Keratinocyte (primary cell): ENCODE measurements around the gene ARSI. TPM values are rescaled to one million over a fixed set of nuclear protein-coding genes. Genes with fewer than 3 reads are reported as not detected.

Experiments
- DNase-seq: peaks from one replicate; pipeline ENCODE4 v3.0.0-alpha.2; 2011; ENCODE audit warnings: low read depth, missing footprints, low spot score
- FAIRE-seq: peaks from 2 replicates; lab custom pipeline; 2011; peaks lifted over from hg19 to GRCh38; lab: Jason Lieb, UNC
- H2AFZ ChIP-seq: 2 replicates; pipeline ENCODE4 v1.6.0; 2012; ENCODE audit warnings: low read length, control low read depth, inconsistent platforms; ENCODE audit not compliant: control insufficient read depth
- H3K27ac ChIP-seq: 2 replicates; pipeline ENCODE4 v1.5.1; 2011; ENCODE audit warnings: low read length; ENCODE audit not compliant: control insufficient read depth, insufficient read depth
- H3K27me3 ChIP-seq: 3 replicates; pipeline ENCODE4 v1.6.0; 2011; ENCODE audit warnings: low read length; ENCODE audit not compliant: control insufficient read depth, insufficient read depth; ENCODE audit errors: extremely low read depth
- H3K36me3 ChIP-seq, 2 experiments: 2 replicates in 1 of 2; 3 replicates in 1 of 2; pipeline ENCODE4 v1.5.1; 2011; ENCODE audit warnings: low read length in 2 of 2, mild to moderate bottlenecking in 1 of 2; ENCODE audit not compliant: control insufficient read depth in 2 of 2, insufficient read depth in 2 of 2; ENCODE audit errors: extremely low read depth in 1 of 2
- H3K4me1 ChIP-seq: 3 replicates; pipeline ENCODE4 v1.5.1; 2011; ENCODE audit warnings: low read length; ENCODE audit not compliant: control insufficient read depth, insufficient read depth; ENCODE audit errors: extremely low read depth
- H3K4me2 ChIP-seq: 3 replicates; pipeline ENCODE4 v1.6.0; 2011; ENCODE audit warnings: low read depth, low read length; ENCODE audit not compliant: control insufficient read depth, insufficient read depth; ENCODE audit errors: extremely low read depth
- H3K4me3 ChIP-seq, 3 experiments: fragments of 200-600 bp in 1 of 3; sonication (generic) in 1 of 3; 2 replicates in 2 of 3; 3 replicates in 1 of 3; pipeline ENCODE4 v1.5.1; 2011 to 2016; ENCODE audit warnings: low read length in 3 of 3, mild to moderate bottlenecking in 3 of 3, control low read depth in 2 of 3, inconsistent platforms in 1 of 3, low read depth in 1 of 3, mixed read lengths in 1 of 3, mixed run types in 1 of 3, moderate library complexity in 1 of 3; ENCODE audit not compliant: control insufficient read depth in 2 of 3, insufficient read depth in 2 of 3; ENCODE audit errors: extremely low read depth in 1 of 3
- H3K79me2 ChIP-seq: 2 replicates; pipeline ENCODE4 v1.6.0; 2012; ENCODE audit warnings: low read length; ENCODE audit not compliant: control insufficient read depth, insufficient read depth
- H3K9ac ChIP-seq: 3 replicates; pipeline ENCODE4 v1.6.0; 2011; ENCODE audit warnings: low read length; ENCODE audit not compliant: control insufficient read depth, insufficient read depth; ENCODE audit errors: extremely low read depth
- H3K9me1 ChIP-seq: 3 replicates; pipeline ENCODE4 v1.6.0; 2011; ENCODE audit warnings: low read length; ENCODE audit not compliant: control insufficient read depth, insufficient read depth; ENCODE audit errors: extremely low read depth
- H3K9me3 ChIP-seq: 2 replicates; pipeline ENCODE4 v1.5.1; 2012; ENCODE audit warnings: low read depth, low read length; ENCODE audit not compliant: control insufficient read depth
- H4K20me1 ChIP-seq: 3 replicates; pipeline ENCODE4 v1.6.0; 2011; ENCODE audit warnings: low read length; ENCODE audit not compliant: control insufficient read depth, insufficient read depth; ENCODE audit errors: extremely low read depth
- CTCF ChIP-seq, 3 experiments: IDR thresholded peaks in 1 of 3; conservative IDR thresholded peaks in 1 of 3; optimal IDR thresholded peaks in 1 of 3; 2 replicates in 2 of 3; 3 replicates in 1 of 3; pipeline versions ENCODE3 to v1.5.1; 2011; ENCODE audit warnings: low read length in 3 of 3, mild to moderate bottlenecking in 3 of 3, moderate library complexity in 2 of 3, control low read depth in 1 of 3, inconsistent platforms in 1 of 3; ENCODE audit not compliant: insufficient read depth in 2 of 3; ENCODE audit errors: extremely low read depth in 1 of 3
- EZH2 ChIP-seq: IDR thresholded peaks from one replicate; pipeline ENCODE4 v1.6.1; 2012; ENCODE audit warnings: inconsistent platforms, mild to moderate bottlenecking, low read length, moderate library complexity
- dilution Hi-C: fragments of 300-500 bp; cut with MboI; formaldehyde crosslinking; loops from one replicate; pipeline ENCODE4 v1.7.0; 2020; ENCODE audit warnings: low sequenced_read_pairs; ENCODE audit not compliant: extremely low pct_ligation_motif_present
- polyA plus RNA-seq, 5 experiments: library from polyadenylated mRNA; depleted of rRNA in 3 of 5; stranded (reverse) in 3 of 5; stranded (forward) in 1 of 5; unstranded in 1 of 5; fragments of >200 nt; gene quantifications; 1 replicate in 1 of 5; 2 replicates in 3 of 5; 3 replicates in 1 of 5; pipeline versions ENCODE4 v1.2.1 to v1.2.3, GENCODE V29; 2011 to 2012; ENCODE audit warnings: missing spikeins in 2 of 5, low read depth in 1 of 5, low replicate concordance in 1 of 5

Gene ARSI
- polyA plus RNA-seq, 1 donor (not counting 4 experiments of a cell fraction or from before 2014, with no cell fraction given) = 1.7 TPM

- H4K20me1 ChIP-seq = no peaks in the 10 kb centered on the region
- peaks cover 10% of the 10 kb centered on the region for H3K27me3 ChIP-seq
- dilution Hi-C loops = no loop called here
- FAIRE-seq (no peak), DNase-seq (no peak)
- no peak overlapping the region for H2AFZ ChIP-seq
- H3K9me3 ChIP-seq = no peaks in the 10 kb centered on the region
- no peaks in the 10 kb centered on the region for H3K36me3 ChIP-seq
- no peaks in the 10 kb centered on the region for H3K9me1 ChIP-seq
- no peak overlapping the region for H3K4me2 ChIP-seq
- H3K4me3 ChIP-seq = no peak overlapping the region
- H3K9ac ChIP-seq = no peak overlapping the region
- H3K4me1 ChIP-seq = peaks cover 4% of the 10 kb centered on the region
- no peak for TF ChIP-seq CTCF (optimal IDR thresholded peaks at IDR 0.05 in 1 of 3, IDR thresholded peaks at IDR 0.05 in 1 of 3, conservative IDR thresholded peaks at IDR 0.05 in 1 of 3; ENCODE audit: extremely low read depth in 1 of 3, insufficient read depth in 2 of 3, low read length in 3 of 3)
- no peak for TF ChIP-seq EZH2
- H3K27ac ChIP-seq = no peak overlapping the region
- no peaks in the 10 kb centered on the region for H3K79me2 ChIP-seq
Observed at GRCh38 chr5:150278046-150278730, 24.5 kb downstream of the ARSI start.

- no peaks in the 10 kb centered on the region for H4K20me1 ChIP-seq
- dilution Hi-C loops = no loop called here
- H3K79me2 ChIP-seq = no peaks in the 10 kb centered on the region
- TF ChIP-seq CTCF (optimal IDR thresholded peaks at IDR 0.05 in 1 of 3, IDR thresholded peaks at IDR 0.05 in 1 of 3, conservative IDR thresholded peaks at IDR 0.05 in 1 of 3; ENCODE audit: extremely low read depth in 1 of 3, insufficient read depth in 2 of 3, low read length in 3 of 3) (no peak), EZH2 (no peak)
- H3K27ac ChIP-seq = no peak overlapping the region
- no peak overlapping the region for H3K4me3 ChIP-seq
- H3K9me3 ChIP-seq = no peaks in the 10 kb centered on the region
- no peak for FAIRE-seq
- peaks cover 6% of the 10 kb centered on the region for H3K4me1 ChIP-seq
- no peak overlapping the region for H3K4me2 ChIP-seq
- H3K9me1 ChIP-seq = no peaks in the 10 kb centered on the region
- no peaks in the 10 kb centered on the region for H3K36me3 ChIP-seq
- peaks cover 3% of the 10 kb centered on the region for H3K27me3 ChIP-seq
- H2AFZ ChIP-seq = no peak overlapping the region
- DNase-seq = no peak
- no peak overlapping the region for H3K9ac ChIP-seq
Observed at GRCh38 chr5:150277043-150277442, 25.7 kb downstream of the ARSI start.
